CD4-positive, alpha-beta T cell treated with Interferon gamma for 1 hour (primary cell): ENCODE data around the gene RNF2.
"Not testable (repeated sequence)": the region's sequence is repeated elsewhere in the genome, so short reads cannot be mapped to it uniquely, and the experiment has no call there.

Experiments
- DNase-seq: peaks from one replicate; pipeline ENCODE4 v3.0.0-alpha.2; 2020

Gene RNF2

DNA sequence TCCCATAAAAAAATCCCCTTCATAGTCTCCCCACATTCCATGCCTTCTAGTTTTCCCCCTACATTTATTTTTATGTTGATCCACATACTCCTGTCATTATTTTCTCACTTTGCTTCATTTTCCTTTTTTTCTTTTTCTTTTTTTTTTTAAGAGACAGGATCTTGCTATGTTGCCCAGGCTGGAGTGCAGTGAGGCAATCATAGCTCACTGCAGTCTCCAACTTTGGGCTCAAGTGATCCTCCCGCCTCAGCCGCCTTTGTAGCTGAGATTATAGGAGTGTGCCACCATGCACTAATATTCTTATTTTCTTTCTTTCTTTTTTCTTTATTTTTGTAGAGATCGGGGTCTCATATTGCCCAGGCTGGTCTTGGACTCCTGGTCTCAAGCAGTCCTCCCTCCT lies 7.8 kb downstream of the RNF2 start:
- DNase-seq: no peak

DNA sequence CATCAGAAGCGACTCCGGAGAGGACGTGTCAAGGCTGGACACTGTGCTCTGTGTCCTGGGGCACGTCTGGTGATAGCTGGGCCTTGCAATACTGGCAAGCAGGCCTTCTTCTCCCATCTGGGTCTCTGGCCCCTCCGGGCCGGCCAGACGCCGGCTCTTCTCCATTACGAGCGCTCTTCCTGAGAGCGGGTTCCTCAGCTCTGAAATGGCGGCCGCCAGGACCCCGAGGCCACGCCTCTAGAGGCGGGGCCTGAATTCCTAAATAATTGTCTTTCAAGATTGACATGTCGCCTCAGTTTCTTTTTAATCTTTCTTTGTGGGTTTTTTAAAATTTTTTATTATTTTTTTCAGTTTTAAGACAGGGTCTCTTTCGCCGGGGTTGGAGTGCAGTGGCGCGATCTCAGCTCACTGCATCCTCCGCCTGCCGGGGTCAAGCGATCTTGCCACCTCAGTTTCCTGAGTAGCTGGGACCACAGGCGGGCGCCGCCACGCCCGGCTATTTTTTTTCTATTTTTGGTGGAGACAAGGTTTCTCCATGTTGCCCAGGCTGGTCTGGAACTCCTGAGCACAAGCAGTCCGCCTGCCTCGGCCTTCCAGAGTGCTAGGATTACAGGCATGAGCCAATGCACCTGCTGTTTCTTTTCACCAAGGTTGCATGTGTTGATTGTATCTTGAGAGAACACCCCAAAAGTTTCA lies 9.2 kb downstream of the RNF2 start:
- DNase-seq: no peak

DNA sequence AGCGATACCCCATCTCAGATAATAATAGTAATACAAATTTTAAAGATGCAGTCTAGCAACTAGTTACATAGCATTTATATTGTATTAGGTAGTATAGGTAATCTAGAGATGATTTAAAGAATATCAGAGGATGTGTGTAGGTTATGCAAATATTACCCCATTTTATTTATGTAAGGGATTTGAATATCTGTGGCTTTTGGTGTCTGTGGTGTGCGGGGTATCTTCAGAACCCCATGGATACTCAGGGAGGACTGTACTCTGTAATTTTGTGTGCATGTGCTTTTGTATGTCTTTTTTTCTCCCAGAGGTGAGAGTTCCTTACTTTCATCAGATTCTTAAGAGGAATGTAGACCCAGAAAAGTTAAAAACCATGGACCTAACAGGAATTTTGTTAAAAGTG lies 12.8 kb downstream of the RNF2 start:
- DNase-seq: no peak

DNA sequence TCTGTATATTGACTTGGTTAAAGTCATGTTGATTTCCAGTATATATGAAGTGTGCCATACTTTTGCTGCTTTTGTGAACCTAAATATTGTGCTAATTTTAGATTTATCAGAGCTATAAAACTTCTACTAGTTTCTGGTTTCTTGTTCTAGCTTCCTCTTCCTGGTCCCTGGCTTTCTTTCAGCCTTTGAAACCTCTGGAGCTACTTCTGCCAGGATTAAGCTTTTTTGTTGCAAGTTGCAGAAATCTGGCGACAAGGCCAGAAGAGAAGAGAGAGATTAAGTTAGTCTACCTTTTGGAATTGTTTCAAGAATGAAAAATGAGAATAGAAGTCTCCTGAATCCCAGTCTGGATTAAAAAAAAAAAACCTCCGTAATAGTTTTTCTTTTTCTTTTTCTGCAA lies 13.5 kb downstream of the RNF2 start:
- DNase-seq: no peak

DNA sequence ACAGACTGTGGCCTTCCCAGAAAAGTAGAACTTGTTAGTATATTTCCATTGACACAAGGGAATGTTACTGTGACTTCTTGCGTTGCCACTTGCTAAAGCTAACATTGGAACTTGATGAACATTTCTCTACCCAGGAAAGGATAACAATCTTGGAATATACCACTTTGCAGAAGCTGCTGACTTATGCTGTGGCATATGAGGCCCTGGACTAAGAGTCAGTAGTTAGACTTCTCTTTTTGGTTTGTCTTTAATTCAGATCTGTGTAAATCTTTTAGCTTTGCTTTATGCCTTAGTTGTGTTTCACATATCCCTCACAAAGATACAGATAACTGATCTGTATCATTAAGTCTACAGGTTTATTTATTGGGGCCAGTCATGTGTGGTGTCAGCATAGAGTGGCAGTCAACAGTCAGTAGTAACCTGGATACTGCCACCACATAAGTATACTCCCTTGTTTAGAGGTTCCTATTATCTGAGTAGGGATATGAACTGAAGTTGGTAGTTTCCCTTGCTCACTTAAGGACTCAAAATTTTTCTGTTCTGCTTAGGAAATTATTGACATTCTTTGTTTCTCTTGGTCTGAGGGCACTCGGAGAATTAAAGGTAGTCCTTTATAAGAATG lies 14.7 kb downstream of the RNF2 start:
- no peak for DNase-seq

DNA sequence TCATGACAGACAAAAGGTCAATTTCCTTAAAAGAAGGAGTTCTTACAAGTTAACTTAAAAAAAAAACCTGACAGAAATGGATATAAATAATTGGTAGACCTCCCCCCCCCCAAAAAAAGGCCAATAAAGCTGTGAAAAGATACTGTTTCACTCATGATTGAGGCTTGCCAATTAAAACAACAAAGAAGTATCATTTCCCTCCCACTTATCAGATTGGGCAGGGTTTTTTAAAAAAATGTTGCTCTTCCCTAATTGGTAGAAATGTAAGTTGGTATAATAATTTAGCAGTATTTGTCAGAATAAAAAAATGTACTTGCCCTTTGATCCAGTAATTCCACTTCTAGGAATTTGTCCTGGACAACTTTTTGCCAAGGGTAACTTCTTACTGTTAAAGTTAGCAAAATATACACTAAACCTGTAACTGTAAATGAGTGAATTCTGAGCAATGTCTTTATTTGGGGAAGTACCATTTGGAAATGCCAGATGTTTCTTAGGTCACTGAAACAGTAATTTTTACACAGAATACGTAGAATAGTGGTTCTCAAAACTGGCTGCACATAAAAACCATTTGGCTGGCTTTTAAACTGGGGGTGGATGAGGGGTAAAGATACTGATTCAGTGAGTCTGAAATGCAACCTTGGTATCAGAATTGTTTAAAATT lies 17.5 kb downstream of the RNF2 start:
- no peak for DNase-seq

DNA sequence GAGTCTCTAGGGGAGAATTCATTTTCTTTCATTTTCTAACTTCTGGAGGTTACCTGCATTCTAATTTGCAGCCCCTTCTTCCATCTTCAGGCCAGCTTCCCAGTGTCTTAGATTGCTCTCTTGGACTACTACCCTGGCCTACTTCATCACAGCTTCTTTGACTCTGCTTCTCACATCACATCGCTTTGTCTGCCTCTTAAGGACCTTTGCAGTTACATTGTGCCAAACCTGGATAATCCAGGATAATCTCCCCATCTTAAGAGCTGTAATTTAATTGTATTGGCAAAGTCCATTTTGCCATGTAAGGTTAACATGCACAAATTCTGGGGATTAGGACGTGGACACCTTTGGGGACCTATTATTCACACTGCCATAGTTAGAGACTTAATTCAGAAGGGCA lies 18.4 kb downstream of the RNF2 start:
- no peak for DNase-seq

DNA sequence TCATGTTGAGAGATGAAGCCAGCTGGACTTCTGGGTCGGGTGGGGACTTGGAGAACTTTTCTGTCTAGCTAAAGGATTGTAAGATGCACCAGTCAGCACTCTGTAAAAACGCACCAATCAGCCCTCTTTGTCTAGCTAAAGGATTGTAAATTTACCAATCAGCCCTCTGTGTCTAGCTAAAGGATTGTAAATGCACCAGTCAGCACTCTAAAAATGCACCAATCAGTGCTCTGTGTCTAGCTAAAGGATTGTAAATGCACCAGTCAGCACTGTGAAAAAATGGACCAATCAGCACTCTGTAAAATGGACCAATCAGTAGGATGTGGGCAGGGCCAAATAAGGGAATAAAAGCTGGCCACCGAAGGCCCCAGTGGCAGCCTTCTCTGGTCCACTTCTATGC lies 19.6 kb downstream of the RNF2 start:
- not testable (repeated sequence) for DNase-seq

DNA sequence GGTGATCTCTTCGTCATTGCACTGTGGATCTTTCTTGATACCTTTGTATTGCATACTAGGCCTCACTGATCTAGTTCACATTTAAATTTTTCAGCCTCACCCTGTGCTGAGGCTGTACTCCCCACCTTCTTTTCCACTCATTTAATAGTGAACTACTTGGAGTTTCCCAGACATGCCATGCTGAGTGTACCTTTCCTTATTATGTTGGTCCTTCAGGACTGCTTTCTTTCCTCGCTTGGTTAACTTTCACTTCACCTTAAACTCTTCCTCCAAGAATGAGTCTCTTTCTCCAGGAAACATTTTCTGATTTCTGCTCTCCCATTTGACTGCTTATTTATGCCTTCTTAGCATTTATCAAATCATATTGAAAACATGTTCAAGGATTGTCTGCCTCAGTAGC lies 20.8 kb downstream of the RNF2 start:
- no peak for DNase-seq

DNA sequence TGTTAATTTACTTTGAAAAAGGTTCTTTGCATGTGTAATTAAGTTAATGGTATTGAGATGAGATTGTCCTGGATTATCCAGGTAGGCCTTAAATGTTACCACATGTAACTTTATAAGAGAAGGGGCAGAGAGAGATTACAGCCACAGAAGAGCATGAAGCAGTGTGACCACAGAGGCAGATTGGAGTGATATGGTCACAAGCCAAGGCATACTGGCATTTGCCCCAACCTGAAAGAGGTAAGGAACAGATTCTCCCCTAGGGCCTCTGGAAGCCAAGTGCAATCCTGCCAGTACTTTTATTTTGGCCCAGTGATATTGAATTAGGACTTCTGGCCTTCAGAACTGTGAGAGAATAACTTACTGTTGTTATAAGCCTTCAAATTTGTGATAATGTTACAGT lies 23.0 kb downstream of the RNF2 start:
- DNase-seq: no peak

DNA sequence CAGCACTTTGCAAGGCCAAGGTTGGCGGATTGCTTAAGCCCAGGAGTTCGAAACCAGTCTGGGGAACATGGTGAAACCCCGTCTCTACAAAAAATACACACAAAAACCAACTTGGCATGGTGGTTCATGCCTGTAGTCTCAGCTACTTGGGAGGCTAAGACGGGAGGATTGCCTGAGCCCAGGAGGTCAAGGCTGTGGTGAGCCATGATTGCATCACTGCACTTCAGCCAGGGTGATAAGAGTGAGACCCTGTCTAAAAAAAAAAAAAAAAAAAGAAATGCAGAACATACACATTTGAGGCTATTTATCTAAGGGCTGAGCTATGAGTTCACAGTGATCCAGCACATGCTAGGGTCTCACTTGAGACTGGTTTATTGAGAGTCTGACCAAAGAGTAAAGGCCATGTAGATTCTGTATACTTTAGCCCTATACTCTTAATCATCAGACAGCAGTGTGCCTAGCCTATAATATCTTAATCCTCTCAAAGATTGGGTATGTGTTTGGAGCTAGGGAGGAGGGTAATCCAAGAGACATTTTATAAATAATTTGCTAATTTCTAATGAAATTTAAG lies 23.9 kb downstream of the RNF2 start:
- no peak for DNase-seq

DNA sequence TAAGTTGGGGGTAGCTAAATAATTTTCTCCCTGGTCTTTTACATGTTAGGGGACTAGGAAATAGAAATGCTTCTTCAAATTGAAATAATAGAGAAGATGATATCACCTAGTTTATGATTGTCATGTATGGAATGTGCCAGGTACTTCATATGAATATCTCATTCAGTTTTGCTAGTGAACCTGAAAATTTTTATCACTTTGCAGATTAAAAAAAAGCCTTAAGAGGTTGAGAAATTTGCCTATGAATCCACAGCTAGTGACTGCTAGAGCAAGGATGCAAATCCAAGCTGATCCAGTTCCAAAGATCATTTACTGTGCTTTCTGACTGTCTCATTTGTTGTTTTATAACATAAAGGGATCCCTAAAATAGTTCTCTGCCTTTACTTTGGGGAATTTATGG lies 24.7 kb downstream of the RNF2 start:
- DNase-seq: no peak

DNA sequence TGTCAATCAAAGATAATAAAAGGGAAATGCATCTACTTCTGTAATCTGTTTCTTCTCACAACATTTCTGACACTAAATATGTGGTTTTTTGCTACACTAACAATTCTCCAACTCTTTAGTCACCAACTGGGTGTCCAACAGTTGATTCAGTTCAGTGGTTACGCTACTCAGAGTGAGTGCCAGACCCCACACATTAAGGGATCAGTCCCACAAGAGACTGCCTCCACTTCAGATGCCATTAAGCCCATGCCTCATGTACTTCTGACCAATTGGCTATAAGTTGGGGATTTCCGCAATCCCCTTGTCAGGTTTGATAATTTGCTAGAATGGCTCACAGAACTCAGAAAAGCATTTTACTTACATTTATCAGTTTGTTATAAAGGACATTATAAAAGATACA lies 28.4 kb downstream of the RNF2 start:
- DNase-seq: no peak

DNA sequence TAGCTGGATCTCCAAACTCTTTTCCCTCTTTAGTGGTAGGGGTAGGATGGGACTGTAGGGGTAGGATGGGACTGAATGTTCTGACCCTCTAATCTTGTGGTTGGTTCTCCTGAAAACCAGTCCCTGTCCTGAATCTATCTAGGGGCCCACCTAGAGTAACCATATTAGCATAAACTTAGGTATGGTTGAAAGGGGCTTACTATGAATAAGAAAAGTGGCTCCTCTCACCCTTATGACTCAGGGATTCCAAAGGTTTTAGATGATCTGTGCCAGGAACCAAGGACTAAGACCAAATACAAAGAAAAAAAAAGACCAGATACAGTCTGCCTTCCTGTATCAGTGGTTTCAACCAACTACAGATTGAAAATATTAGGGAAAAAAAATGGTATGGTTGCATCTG lies 28.9 kb downstream of the RNF2 start:
- DNase-seq: no peak

DNA sequence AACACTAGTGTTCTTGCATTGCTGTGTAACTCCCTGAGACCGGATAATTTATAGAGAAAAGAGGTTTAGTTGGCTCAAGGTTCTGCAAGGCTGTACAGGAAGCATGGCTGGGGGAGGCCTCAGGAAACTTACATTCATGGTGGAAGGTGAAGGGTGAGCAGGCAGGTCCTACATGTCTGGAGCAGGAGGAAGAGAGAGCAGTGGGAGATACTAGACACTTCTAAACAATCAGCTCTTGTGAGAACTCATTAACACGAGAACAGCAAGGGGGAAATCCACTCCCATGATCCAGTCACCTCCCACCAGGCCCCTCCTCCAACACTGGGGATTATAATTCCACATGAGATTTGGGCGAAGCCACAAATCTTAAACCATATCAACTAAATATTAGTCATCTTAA lies 30.1 kb downstream of the RNF2 start:
- DNase-seq: no peak

DNA sequence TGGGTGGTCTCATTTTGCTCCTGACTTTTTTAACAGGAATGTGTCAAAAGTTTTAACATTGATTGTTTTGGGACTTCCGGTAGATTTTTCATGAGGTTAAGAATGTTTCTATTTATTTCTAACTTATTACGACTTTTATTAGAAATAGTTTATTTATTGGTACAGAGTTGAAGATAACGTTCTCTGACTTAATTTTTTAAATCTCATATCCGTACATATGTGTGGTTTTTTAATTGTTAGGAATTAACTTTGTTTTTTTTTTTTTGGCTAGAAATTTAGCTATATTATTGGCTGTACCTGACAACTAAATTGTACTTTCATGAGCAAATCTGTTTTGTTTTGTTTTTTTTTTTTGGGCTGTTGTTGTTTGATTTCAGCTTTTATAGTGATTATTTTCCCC lies 32.0 kb downstream of the RNF2 start:
- DNase-seq: no peak

DNA sequence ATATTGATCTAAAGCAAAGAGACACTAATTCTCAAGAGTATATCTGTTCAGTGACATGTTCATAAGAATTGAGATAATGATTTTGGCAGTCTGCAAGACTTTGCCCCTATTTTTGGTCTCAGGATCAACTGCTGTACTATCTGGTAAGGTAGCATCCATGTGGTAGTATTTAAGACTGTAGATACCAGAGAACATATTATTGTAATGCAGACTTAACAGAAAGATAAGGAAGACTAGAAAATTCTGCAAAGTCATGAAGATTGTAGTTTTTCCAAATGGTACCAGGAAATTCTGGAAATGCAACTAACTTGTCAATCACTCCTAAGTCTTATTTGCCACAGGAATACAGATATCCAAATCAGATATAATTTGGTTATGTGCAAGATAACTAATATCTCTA lies 35.1 kb downstream of the RNF2 start:
- DNase-seq: no peak

DNA sequence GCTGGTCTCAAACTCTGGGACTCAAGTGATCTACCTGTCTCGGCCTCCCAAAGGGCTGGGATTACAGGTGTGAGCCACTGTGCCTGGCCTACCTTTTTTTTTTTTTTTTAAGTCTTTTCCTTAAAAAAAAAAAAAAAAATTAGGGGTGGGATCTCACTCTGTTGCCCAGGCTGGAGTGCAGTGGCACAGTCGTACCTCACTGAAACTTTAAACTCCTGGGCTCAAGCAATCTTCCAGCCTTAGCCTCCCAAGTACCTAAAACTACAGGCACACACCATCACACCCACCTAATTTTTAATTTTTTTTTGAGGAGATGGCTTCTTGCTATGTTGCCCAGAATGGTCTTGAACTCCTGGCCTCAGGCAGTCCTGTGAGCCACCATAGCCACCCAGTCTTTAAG lies 38.5 kb downstream of the RNF2 start:
- DNase-seq: no peak

DNA sequence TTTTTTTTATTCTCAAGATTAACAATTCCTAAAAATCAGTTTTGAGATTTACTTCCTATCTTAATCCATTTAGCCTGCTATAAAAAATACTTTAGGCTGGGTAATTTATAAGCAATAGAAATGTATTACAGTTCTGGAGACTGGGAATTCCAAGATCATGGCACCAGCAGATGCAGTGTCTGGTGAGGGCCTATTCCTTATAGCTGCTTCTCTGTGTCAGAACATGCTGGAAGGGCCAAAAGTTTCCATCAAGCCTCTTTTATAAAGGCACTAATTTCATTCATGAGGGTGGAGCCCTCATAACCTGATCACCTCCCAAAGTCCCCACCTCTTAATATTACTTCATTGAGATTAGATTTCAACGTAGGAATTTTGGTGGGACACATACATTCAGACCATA lies 41.7 kb downstream of the RNF2 start:
- no peak for DNase-seq

DNA sequence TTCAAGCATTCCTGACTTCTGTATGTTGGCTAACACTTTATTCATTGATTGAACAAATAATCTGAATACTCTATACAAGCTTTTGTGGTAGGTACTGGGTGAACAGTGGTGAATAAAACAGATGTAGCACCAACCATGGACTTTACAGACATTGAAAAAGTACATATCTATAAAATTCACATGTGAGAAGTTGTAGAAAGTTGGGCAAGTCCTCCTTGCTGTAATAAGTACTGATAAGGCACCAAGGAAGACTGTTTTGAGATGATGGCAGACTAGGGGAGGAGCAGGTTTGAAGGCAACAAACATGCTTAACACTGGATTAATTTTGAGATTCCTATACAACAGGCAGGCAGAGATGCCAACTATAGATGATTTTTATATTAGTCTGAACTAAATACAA lies 42.4 kb downstream of the RNF2 start:
- no peak for DNase-seq

DNA sequence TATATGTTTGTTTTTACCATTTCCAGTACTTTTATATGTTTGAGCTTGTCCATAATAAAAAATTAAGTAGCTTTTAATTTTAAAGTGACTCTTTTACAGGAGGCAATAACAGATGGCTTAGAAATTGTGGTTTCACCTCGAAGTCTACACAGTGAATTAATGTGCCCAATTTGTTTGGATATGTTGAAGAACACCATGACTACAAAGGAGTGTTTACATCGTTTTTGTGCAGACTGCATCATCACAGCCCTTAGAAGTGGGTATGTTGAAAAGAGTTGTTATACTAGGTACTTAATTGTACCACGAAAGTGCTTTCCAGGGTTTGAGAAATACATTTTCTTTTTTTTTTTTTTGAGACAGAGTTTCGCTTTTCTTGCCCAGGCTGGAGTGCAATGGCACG lies 46.1 kb downstream of the RNF2 start:
- DNase-seq: no peak

DNA sequence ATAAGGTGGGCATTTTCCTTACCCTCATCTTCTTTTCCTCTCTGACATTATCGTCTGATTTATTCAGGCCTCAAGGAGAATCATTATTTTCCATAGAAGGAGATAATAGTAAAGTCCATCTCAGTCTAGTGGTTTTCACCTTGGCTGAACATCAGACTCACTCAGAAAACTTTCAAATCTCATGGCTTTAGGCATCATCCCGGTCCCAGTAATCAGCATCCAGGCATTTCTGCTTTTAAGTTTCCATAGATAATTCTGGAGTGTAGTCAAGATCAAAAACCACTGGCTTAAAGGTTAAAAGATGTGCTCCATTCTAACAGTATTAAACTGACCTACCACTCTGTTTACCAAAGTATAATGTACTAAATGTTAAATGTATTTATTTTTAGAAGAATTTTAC lies 49.4 kb downstream of the RNF2 start:
- DNase-seq: no peak

DNA sequence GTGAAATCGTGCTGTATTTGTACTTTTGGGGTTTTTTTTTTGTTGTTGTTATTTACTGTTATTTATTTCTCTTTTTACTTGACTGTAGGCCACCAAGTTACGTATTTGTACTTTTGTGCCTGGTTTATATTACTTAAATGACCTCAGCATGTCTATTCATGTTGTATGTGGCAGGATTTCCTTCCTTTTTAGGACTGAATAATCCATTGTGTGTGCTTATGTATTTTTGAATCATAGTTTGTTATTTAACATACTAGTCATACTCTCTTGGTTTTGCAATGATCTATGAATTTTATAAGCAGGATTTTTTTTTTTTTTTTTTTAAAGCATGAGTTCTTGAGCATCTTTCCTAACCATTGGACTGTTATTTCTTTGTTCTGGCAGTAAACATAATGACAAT lies 51.2 kb downstream of the RNF2 start:
- DNase-seq: no peak

DNA sequence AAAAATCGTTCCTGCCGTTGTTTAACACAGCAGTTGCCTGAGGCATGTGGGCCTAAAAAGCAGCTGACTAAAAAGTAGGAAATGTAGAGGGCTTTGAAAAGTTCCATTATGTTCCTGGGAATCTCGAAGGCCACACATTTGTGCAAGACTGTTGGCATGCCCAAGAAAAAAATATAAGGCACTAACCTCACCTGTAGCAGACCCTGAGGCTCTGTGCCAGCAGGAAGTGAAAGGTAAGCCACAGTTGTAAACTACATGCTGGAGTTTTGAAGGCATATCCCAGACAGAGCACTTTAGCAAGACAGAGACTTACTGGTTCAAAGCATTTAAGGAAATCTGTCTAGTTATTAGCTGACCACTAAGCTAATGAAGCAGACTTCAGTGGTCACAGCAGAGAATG lies 58.7 kb downstream of the RNF2 start:
- no peak for DNase-seq
